ENCODE data around the gene ITPA. TPM values are rescaled to one million over a fixed set of nuclear protein-coding genes. Genes with fewer than 3 reads are reported as not detected.

The ITPA gene
- 103 and 121 TPM in 2 replicates for total RNA-seq (2014; rRNA removed; shearing (Covaris generic); ENCODE audit: low replicate concordance)

GRCh38 chr20:3209257-3209945 lies at the start of gene ITPA:
ITPA (plus strand) TSS chr20:3209498; CDS start chr20:3209552, 54 bp downstream.
- peak; percentile 61 for DNase-seq (ENCODE audit: low read depth)
- in situ Hi-C loops (cut with HindIII; ENCODE audit: low pct_unique_long_range_greater_than_20kb, low sequenced_read_pairs), result no loop called here

GRCh38 chr20:3160418-3160817 lies 48.9 kb upstream of the ITPA start:
- in situ Hi-C loops (cut with HindIII; ENCODE audit: low pct_unique_long_range_greater_than_20kb, low sequenced_read_pairs), result no loop called here
- no peak for DNase-seq (ENCODE audit: low read depth)

GRCh38 chr20:3161316-3162079 lies 47.8 kb upstream of the ITPA start:
- no peak for DNase-seq (ENCODE audit: low read depth)
- in situ Hi-C loops (cut with HindIII; ENCODE audit: low pct_unique_long_range_greater_than_20kb, low sequenced_read_pairs), result no loop called here

- no peak for DNase-seq (ENCODE audit: low read depth)
- in situ Hi-C loops (cut with HindIII; ENCODE audit: low pct_unique_long_range_greater_than_20kb, low sequenced_read_pairs), result no loop called here
Measured at GRCh38 chr20:3162080-3162611, 47.2 kb upstream of the ITPA start.

- in situ Hi-C loops (cut with HindIII; ENCODE audit: low pct_unique_long_range_greater_than_20kb, low sequenced_read_pairs), result no loop called here
- no peak for DNase-seq (ENCODE audit: low read depth)
Measured at GRCh38 chr20:3163099-3164042, 45.9 kb upstream of the ITPA start.

- DNase-seq (ENCODE audit: low read depth), result no peak
- in situ Hi-C loops (cut with HindIII; ENCODE audit: low pct_unique_long_range_greater_than_20kb, low sequenced_read_pairs), result no loop called here
Measured at GRCh38 chr20:3164043-3164762, 45.1 kb upstream of the ITPA start.

GRCh38 chr20:3164763-3165410 lies 44.4 kb upstream of the ITPA start:
- in situ Hi-C loops (cut with HindIII; ENCODE audit: low pct_unique_long_range_greater_than_20kb, low sequenced_read_pairs), result no loop called here

GRCh38 chr20:3165473-3166337 lies 43.6 kb upstream of the ITPA start:
- DNase-seq (ENCODE audit: low read depth), result no peak
- in situ Hi-C loops (cut with HindIII; ENCODE audit: low pct_unique_long_range_greater_than_20kb, low sequenced_read_pairs), result no loop called here

More at GRCh38 chr20:3164763-3165410, 44.4 kb upstream of the ITPA start:
- no peak for DNase-seq (ENCODE audit: low read depth)

GRCh38 chr20:3166338-3166912 lies 42.9 kb upstream of the ITPA start:
- no peak for DNase-seq (ENCODE audit: low read depth)
- in situ Hi-C loops (cut with HindIII; ENCODE audit: low pct_unique_long_range_greater_than_20kb, low sequenced_read_pairs), result no loop called here

- in situ Hi-C loops (cut with HindIII; ENCODE audit: low pct_unique_long_range_greater_than_20kb, low sequenced_read_pairs), result no loop called here
- DNase-seq (ENCODE audit: low read depth), result no peak
Measured at GRCh38 chr20:3166913-3167342, 42.4 kb upstream of the ITPA start.

GRCh38 chr20:3167738-3168078 lies 41.6 kb upstream of the ITPA start:
- in situ Hi-C loops (cut with HindIII; ENCODE audit: low pct_unique_long_range_greater_than_20kb, low sequenced_read_pairs), result no loop called here

GRCh38 chr20:3168079-3168828 lies 41.0 kb upstream of the ITPA start:
- no peak for DNase-seq (ENCODE audit: low read depth)
- in situ Hi-C loops (cut with HindIII; ENCODE audit: low pct_unique_long_range_greater_than_20kb, low sequenced_read_pairs), result no loop called here

More at GRCh38 chr20:3167738-3168078, 41.6 kb upstream of the ITPA start:
- DNase-seq (ENCODE audit: low read depth), result no peak

- in situ Hi-C loops (cut with HindIII; ENCODE audit: low pct_unique_long_range_greater_than_20kb, low sequenced_read_pairs), result no loop called here
Measured at GRCh38 chr20:3168829-3169590, 40.3 kb upstream of the ITPA start.

GRCh38 chr20:3171391-3172125 lies 37.7 kb upstream of the ITPA start:
- DNase-seq (ENCODE audit: low read depth), result no peak
- in situ Hi-C loops (cut with HindIII; ENCODE audit: low pct_unique_long_range_greater_than_20kb, low sequenced_read_pairs), result no loop called here

More at GRCh38 chr20:3168829-3169590, 40.3 kb upstream of the ITPA start:
- DNase-seq (ENCODE audit: low read depth), result no peak
